ENCODE measurements around the gene ZNF324B.

ZNF324B gene

DNA sequence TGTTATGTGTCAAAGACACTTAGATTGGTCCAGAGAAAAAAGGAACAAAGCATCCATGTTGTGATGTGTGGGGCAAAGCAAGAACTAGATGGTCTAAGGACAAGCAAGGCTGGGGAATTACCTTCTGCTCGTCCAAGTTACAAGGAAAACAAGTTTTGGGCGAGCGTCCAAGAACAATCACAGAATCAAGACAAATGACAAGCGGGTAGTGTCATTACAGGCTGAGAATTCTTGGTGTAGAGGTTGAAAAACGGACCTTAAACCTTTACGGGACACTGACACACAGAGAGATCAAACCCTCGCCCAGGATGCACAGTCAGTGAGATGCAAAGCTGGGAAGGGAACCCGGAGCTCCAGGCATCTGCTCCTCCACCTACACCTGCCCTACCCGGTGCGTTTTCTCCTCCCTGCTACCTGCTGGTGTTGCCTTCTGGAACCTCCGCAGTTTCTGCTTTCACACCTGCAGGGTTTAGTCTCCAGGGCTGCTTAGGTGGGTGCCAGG is 515 bp upstream of the ZNF324B start:
- TF ChIP-seq, protein P1, sequence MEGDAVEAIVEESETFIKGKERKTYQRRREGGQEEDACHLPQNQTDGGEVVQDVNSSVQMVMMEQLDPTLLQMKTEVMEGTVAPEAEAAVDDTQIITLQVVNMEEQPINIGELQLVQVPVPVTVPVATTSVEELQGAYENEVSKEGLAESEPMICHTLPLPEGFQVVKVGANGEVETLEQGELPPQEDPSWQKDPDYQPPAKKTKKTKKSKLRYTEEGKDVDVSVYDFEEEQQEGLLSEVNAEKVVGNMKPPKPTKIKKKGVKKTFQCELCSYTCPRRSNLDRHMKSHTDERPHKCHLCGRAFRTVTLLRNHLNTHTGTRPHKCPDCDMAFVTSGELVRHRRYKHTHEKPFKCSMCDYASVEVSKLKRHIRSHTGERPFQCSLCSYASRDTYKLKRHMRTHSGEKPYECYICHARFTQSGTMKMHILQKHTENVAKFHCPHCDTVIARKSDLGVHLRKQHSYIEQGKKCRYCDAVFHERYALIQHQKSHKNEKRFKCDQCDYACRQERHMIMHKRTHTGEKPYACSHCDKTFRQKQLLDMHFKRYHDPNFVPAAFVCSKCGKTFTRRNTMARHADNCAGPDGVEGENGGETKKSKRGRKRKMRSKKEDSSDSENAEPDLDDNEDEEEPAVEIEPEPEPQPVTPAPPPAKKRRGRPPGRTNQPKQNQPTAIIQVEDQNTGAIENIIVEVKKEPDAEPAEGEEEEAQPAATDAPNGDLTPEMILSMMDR (IDR thresholded peaks at IDR 0.05; ENCODE audit: unreplicated experiment in 3 of 3): no peak
- peaks cover 13% of the 10 kb centered on the region for H3K27me3 Mint-ChIP-seq (ENCODE audit: low read depth)
- H3K27ac Mint-ChIP-seq: peak overlapping the region in 2 of 3 experiments; percentile 68 to 74
- H3K4me3 Mint-ChIP-seq: peak overlapping the region; percentile 92 to 95 (median 93)
- peaks cover 11% of the 10 kb centered on the region for H3K9me3 Mint-ChIP-seq
- peaks cover 5% of the 10 kb centered on the region for H3K36me3 Mint-ChIP-seq (ENCODE audit: low read depth)
- H3K4me1 Mint-ChIP-seq: peaks cover 30% of the 10 kb centered on the region

DNA sequence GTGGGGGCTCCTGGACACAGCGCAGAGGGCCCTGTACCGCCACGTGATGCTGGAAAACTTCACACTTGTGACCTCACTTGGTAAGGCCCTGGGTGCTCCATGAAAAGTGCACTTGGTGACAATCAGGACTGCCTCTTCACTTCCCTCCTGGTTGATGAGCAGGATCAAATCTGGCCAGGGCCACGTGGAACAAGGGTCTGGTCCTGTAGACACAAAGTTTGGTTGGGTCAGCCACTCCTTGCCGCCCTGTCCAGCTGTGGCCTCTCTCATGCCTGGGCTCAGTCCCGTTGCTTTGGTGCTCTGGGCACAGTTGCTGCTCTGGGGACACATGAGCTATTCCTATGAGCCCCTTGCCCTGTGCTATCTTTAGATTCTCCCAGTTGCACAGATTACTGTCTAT is 2.3 kb downstream of the ZNF324B start:
- peaks cover 9% of the 10 kb centered on the region for H3K27me3 Mint-ChIP-seq (ENCODE audit: low read depth)
- peak overlapping the region; percentile 59 to 82 (median 74) for H3K4me3 Mint-ChIP-seq
- peaks cover 5% of the 10 kb centered on the region for H3K9me3 Mint-ChIP-seq
- H3K36me3 Mint-ChIP-seq (ENCODE audit: low read depth): peaks cover 10% of the 10 kb centered on the region
- peaks cover 30% of the 10 kb centered on the region for H3K4me1 Mint-ChIP-seq
- TF ChIP-seq, protein P1 (IDR thresholded peaks at IDR 0.05; ENCODE audit: unreplicated experiment in 3 of 3): no peak
- no peak overlapping the region for H3K27ac Mint-ChIP-seq

DNA sequence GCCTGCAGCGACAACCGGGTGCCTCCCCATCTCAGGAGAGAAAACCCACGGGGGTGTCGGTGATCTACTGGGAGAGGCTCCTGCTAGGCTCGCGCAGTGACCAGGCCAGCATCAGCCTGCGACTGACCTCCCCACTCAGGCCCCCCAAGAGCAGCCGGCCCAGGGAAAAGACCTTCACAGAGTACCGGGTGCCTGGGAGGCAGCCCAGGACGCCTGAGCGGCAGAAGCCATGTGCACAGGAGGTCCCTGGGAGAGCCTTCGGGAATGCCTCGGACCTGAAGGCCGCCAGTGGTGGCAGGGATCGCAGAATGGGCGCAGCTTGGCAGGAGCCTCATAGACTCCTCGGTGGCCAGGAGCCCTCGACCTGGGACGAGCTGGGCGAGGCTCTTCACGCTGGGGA is 3.9 kb downstream of the ZNF324B start:
- peaks cover 13% of the 10 kb centered on the region for H3K36me3 Mint-ChIP-seq (ENCODE audit: low read depth)
- H3K4me3 Mint-ChIP-seq: peak overlapping the region in 1 of 3 experiments; percentile 19
- no peak overlapping the region for H3K27ac Mint-ChIP-seq
- H3K4me1 Mint-ChIP-seq: peaks cover 30% of the 10 kb centered on the region
- peaks cover 2% of the 10 kb centered on the region for H3K9me3 Mint-ChIP-seq
- TF ChIP-seq, protein P1 (IDR thresholded peaks at IDR 0.05; ENCODE audit: unreplicated experiment in 3 of 3): no peak
- H3K27me3 Mint-ChIP-seq (ENCODE audit: low read depth): peaks cover 3% of the 10 kb centered on the region

DNA sequence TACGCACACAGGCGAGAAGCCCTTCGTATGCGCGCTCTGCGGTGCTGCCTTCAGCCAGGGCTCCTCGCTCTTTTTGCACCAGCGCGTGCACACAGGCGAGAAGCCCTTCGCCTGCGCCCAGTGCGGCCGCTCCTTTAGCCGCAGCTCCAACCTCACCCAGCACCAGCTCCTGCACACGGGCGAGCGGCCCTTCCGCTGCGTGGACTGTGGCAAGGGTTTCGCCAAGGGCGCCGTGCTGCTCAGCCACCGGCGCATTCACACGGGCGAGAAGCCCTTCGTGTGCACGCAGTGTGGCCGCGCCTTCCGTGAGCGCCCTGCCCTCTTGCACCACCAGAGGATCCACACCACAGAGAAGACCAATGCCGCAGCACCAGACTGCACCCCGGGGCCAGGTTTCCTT is 4.7 kb downstream of the ZNF324B start:
- Mint-ChIP-seq H3K36me3 (ENCODE audit: low read depth) (peaks cover 13% of the 10 kb centered on the region), H3K4me3 (no peak overlapping the region), H3K4me1 (peaks cover 23% of the 10 kb centered on the region), H3K9me3 (peaks cover 2% of the 10 kb centered on the region), H3K27ac (no peak overlapping the region), H3K27me3 (ENCODE audit: low read depth) (peaks cover 2% of the 10 kb centered on the region)
- TF ChIP-seq, protein P1 (IDR thresholded peaks at IDR 0.05; ENCODE audit: unreplicated experiment in 3 of 3): no peak

DNA sequence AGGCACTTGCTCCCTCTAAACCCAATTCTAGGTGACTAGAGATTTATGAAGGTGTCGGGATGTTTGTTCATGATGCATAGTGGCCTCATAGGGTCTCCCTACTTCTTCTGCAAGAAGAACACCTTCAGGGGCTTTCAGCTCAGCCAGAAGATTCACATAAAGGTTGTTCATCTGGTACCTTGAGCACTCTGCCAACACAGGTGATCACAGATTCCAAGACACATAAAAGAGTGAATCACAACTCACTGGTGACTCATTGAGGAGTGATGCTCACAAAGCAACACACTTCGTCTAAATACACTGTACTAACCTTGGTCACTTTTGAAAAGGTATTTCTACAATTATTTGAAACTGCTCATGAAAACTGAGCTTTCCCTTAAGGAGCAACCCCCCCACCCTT is 8.6 kb downstream of the ZNF324B start:
- TF ChIP-seq, protein P1 (IDR thresholded peaks at IDR 0.05; ENCODE audit: unreplicated experiment in 3 of 3): no peak
- Mint-ChIP-seq H3K4me1 (no peaks in the 10 kb centered on the region), H3K27ac (no peak overlapping the region), H3K27me3 (ENCODE audit: low read depth) (no peaks in the 10 kb centered on the region), H3K4me3 (no peak overlapping the region), H3K9me3 (no peaks in the 10 kb centered on the region), H3K36me3 (ENCODE audit: low read depth) (peaks cover 13% of the 10 kb centered on the region)

DNA sequence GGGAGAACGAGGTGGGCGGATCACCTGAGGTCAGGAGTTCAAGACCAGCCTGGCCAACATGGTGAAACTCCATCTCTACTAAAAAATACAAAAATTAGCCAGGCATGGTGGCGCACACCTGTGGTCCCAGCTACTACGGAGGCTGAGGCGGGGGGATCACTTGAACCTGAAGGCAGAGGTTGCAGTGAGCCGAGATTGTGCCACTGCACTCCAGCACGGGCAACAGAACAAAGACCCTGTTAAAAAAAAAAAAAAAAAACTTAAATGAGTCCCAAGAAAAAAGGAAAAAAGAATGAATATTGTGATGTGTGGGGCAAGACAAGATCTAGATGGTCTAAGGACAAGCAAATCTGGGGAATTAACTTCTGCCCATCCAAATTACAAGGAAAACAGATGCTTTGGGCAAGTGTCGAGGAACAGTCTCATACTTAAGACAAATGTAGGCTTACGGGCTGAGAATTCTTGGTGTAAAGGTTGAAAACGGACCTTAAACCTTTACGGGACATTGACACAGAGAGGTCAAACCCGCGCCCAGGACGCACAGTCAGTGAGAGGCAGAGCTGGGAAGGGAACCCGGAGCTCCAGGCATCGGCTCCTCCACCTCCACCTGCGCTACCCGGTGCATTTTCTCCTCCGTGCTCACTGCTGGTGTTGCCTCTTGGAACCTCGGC is 14.8 kb downstream of the ZNF324B start:
- Mint-ChIP-seq H3K4me1 (peaks cover 12% of the 10 kb centered on the region), H3K27me3 (ENCODE audit: low read depth) (peaks cover 3% of the 10 kb centered on the region), H3K36me3 (ENCODE audit: low read depth) (peaks cover 4% of the 10 kb centered on the region), H3K4me3 (peak overlapping the region; percentile 87 to 89 (median 89)), H3K9me3 (no peaks in the 10 kb centered on the region), H3K27ac (peak overlapping the region in 2 of 3 experiments; percentile 35 to 51)
- TF ChIP-seq, protein P1 (IDR thresholded peaks at IDR 0.05; ENCODE audit: unreplicated experiment in 3 of 3): no peak
